SK-N-SH treated with all-trans-retinoic acid at 6 μM for 48 hours (cell line): Measurements from ENCODE around the gene EXOC3L2.

Source experiments
- ATAC-seq: fragments of 200-7000 bp; cut with Tn5 transposase; 3 replicates; pipeline ENCODE4 v1.9.1; 2020; ENCODE audit warnings: mild to moderate bottlenecking, moderate library complexity
- ARNTL ChIP-seq: fragments of 450-650 bp; formaldehyde crosslinking; IDR thresholded peaks from 2 replicates; pipeline ENCODE4 v1.5.0; 2020; ENCODE audit warnings: low read depth, mild to moderate bottlenecking, moderate library complexity, borderline replicate concordance
- BACH2 ChIP-seq: fragments of 250-450 bp; sonication (Bioruptor Pico); IDR thresholded peaks from 2 replicates; pipeline ENCODE4 v1.9.0; 2021; ENCODE audit warnings: mild to moderate bottlenecking, borderline replicate concordance
- CREB5 ChIP-seq: fragments of 250-450 bp; sonication (Bioruptor Pico); IDR thresholded peaks from 2 replicates; pipeline ENCODE4 v1.5.1; 2020; ENCODE audit warnings: low read depth, mild to moderate bottlenecking, moderate library complexity
- CSDC2 ChIP-seq: fragments of 250-450 bp; sonication (Bioruptor Pico); IDR thresholded peaks from 2 replicates; pipeline ENCODE4 v1.5.0; 2020; ENCODE audit warnings: mild to moderate bottlenecking, moderate library complexity
- ESRRG ChIP-seq: fragments of 250-450 bp; sonication (Bioruptor Pico); IDR thresholded peaks from 2 replicates; pipeline ENCODE4 v1.6.1; 2021; ENCODE audit warnings: mild to moderate bottlenecking
- ISL1 ChIP-seq: fragments of 250-450 bp; sonication (Bioruptor Pico); IDR thresholded peaks from 2 replicates; pipeline ENCODE4 v2.1.2; 2022; ENCODE audit warnings: mild to moderate bottlenecking, moderate library complexity
- OSR1 ChIP-seq: fragments of 250-450 bp; sonication (Bioruptor Pico); IDR thresholded peaks from 2 replicates; pipeline ENCODE4 v1.8.0; 2022; ENCODE audit warnings: moderate library complexity, mild to moderate bottlenecking, inconsistent platforms
- PATZ1 ChIP-seq: fragments of 250-450 bp; sonication (Bioruptor Pico); IDR thresholded peaks from 2 replicates; pipeline ENCODE4 v1.8.0; 2020; ENCODE audit warnings: mild to moderate bottlenecking, moderate library complexity, borderline replicate concordance
- POU6F1 ChIP-seq: fragments of 250-450 bp; sonication (Bioruptor Pico); IDR thresholded peaks from 2 replicates; pipeline ENCODE4 v1.8.0; 2021; ENCODE audit warnings: low read depth, mild to moderate bottlenecking, moderate library complexity, borderline replicate concordance
- PPARA ChIP-seq: fragments of 250-450 bp; sonication (Bioruptor Pico); IDR thresholded peaks from 2 replicates; pipeline ENCODE4 v1.5.0; 2020; ENCODE audit warnings: mild to moderate bottlenecking, borderline replicate concordance
- RARB ChIP-seq: fragments of 250-450 bp; sonication (Bioruptor Pico); IDR thresholded peaks from 2 replicates; pipeline ENCODE4 v1.8.0; 2021; ENCODE audit warnings: mild to moderate bottlenecking, moderate library complexity
- SNAI2 ChIP-seq: fragments of 250-450 bp; sonication (Bioruptor Pico); IDR thresholded peaks from 2 replicates; pipeline ENCODE4 v1.5.0; 2020; ENCODE audit warnings: mild to moderate bottlenecking, moderate library complexity
- TOX ChIP-seq: fragments of 250-450 bp; sonication (Bioruptor Pico); IDR thresholded peaks from 2 replicates; pipeline ENCODE4 v1.8.0; 2021; ENCODE audit warnings: mild to moderate bottlenecking, moderate library complexity, borderline replicate concordance
- ZC3H10 ChIP-seq: fragments of 250-450 bp; sonication (Bioruptor Pico); IDR thresholded peaks from 2 replicates; pipeline ENCODE4 v1.5.1; 2021; ENCODE audit warnings: mild to moderate bottlenecking, moderate library complexity
- ZFP3 ChIP-seq: fragments of 250-450 bp; sonication (Bioruptor Pico); IDR thresholded peaks from 2 replicates; pipeline ENCODE4 v1.5.0; 2020; ENCODE audit warnings: mild to moderate bottlenecking, moderate library complexity
- ZFP30 ChIP-seq: fragments of 450-650 bp; formaldehyde crosslinking; IDR thresholded peaks from 2 replicates; pipeline ENCODE4 v1.5.0; 2022; ENCODE audit warnings: mild to moderate bottlenecking, moderate library complexity
- ZNF565 ChIP-seq: fragments of 450-650 bp; formaldehyde crosslinking; conservative IDR thresholded peaks from 2 replicates; pipeline ENCODE4 v1.5.0; 2020; ENCODE audit warnings: low read depth, mild to moderate bottlenecking, moderate library complexity
- ZNF70 ChIP-seq: fragments of 450-650 bp; formaldehyde crosslinking; IDR thresholded peaks from 2 replicates; pipeline ENCODE4 v1.5.0; 2020; ENCODE audit warnings: mild to moderate bottlenecking, moderate library complexity
- ZNF8 ChIP-seq: fragments of 450-650 bp; formaldehyde crosslinking; IDR thresholded peaks from 2 replicates; pipeline ENCODE4 v1.5.0; 2020; ENCODE audit warnings: mild to moderate bottlenecking, moderate library complexity
- TF ChIP-seq, protein P1 (sequence below): fragments of 250-450 bp; sonication (Bioruptor Pico); IDR thresholded peaks from 2 replicates; pipeline ENCODE4 v1.5.1; 2021; ENCODE audit warnings: mild to moderate bottlenecking, moderate library complexity
- TF ChIP-seq, protein P2 (sequence below): fragments of 250-450 bp; sonication (Bioruptor Pico); IDR thresholded peaks from 2 replicates; pipeline ENCODE4 v1.5.0; 2020; ENCODE audit warnings: mild to moderate bottlenecking, moderate library complexity

The EXOC3L2 gene

GRCh38 chr19:45186509-45187334, 58.5 kb downstream of the EXOC3L2 start (continued):
- TF ChIP-seq, protein P1, sequence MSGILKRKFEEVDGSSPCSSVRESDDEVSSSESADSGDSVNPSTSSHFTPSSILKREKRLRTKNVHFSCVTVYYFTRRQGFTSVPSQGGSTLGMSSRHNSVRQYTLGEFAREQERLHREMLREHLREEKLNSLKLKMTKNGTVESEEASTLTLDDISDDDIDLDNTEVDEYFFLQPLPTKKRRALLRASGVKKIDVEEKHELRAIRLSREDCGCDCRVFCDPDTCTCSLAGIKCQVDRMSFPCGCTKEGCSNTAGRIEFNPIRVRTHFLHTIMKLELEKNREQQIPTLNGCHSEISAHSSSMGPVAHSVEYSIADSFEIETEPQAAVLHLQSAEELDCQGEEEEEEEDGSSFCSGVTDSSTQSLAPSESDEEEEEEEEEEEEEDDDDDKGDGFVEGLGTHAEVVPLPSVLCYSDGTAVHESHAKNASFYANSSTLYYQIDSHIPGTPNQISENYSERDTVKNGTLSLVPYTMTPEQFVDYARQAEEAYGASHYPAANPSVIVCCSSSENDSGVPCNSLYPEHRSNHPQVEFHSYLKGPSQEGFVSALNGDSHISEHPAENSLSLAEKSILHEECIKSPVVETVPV (CRISPR knock-in tag), result no peak
- TF ChIP-seq PPARA (CRISPR knock-in tag) (no peak), RARB (CRISPR knock-in tag) (no peak), BACH2 (no peak), ZC3H10 (CRISPR knock-in tag) (no peak)
- TF ChIP-seq, all 23 proteins: peak for 0

DNA sequence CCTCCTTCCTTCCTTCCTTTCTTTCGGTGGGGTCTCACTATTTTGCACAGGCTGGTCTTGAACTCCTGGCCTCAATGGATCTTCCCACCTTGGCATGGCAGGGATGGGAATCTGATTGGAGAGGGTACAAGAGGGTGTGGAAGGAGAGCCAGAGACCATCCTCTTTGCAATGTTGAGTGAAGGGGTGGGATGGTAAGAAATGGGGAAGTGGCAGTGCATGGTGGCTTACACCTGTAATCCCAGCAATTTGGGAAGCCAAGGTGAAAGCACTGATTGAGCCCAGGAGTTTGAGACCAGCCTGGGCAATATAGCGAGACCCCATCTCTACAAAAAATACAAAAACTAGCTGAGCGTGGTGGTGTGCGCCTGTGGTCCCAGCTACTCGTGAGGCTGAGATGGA, 61.1 kb downstream of the EXOC3L2 start:
- ATAC-seq, result no peak
- TF ChIP-seq TOX (CRISPR knock-in tag) (no peak), RARB (CRISPR knock-in tag) (no peak), ESRRG (CRISPR knock-in tag) (no peak), ZFP30 (CRISPR knock-in tag) (no peak), OSR1 (CRISPR knock-in tag) (no peak), ISL1 (CRISPR knock-in tag) (no peak), PATZ1 (CRISPR knock-in tag) (no peak), ZC3H10 (CRISPR knock-in tag) (no peak), ZNF8 (CRISPR knock-in tag) (no peak), BACH2 (no peak)

DNA sequence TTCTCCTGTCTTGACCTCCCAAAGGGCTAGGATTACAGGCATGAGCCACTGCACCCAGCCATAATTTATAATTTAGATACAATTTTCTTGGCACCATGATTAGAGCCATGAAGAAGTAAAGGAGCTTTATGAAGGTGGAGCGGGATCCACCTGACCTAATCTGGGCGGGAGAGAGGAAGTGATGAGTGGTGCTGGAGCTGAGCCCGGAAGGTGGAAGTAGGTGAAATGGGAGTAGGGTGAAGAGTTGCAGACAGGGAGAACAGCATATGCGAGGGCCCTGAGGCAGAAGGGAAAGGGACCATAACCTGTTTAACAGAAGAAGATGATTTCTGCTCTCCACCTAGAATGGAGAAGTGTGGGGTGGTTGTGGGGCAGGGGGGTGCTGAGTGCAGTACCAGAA, 62.4 kb downstream of the EXOC3L2 start:
- no peak for TF ChIP-seq OSR1 (CRISPR knock-in tag)
- TF ChIP-seq CREB5, result no peak
- TF ChIP-seq TOX (CRISPR knock-in tag), result no peak
- TF ChIP-seq PPARA (CRISPR knock-in tag), result no peak
- TF ChIP-seq ZC3H10 (CRISPR knock-in tag), result no peak
- TF ChIP-seq, protein P2, sequence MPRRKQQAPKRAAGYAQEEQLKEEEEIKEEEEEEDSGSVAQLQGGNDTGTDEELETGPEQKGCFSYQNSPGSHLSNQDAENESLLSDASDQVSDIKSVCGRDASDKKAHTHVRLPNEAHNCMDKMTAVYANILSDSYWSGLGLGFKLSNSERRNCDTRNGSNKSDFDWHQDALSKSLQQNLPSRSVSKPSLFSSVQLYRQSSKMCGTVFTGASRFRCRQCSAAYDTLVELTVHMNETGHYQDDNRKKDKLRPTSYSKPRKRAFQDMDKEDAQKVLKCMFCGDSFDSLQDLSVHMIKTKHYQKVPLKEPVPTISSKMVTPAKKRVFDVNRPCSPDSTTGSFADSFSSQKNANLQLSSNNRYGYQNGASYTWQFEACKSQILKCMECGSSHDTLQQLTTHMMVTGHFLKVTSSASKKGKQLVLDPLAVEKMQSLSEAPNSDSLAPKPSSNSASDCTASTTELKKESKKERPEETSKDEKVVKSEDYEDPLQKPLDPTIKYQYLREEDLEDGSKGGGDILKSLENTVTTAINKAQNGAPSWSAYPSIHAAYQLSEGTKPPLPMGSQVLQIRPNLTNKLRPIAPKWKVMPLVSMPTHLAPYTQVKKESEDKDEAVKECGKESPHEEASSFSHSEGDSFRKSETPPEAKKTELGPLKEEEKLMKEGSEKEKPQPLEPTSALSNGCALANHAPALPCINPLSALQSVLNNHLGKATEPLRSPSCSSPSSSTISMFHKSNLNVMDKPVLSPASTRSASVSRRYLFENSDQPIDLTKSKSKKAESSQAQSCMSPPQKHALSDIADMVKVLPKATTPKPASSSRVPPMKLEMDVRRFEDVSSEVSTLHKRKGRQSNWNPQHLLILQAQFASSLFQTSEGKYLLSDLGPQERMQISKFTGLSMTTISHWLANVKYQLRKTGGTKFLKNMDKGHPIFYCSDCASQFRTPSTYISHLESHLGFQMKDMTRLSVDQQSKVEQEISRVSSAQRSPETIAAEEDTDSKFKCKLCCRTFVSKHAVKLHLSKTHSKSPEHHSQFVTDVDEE (CRISPR knock-in tag), result no peak
- no peak for TF ChIP-seq ZNF70 (CRISPR knock-in tag)
- no peak for TF ChIP-seq BACH2
- no peak for TF ChIP-seq ARNTL (CRISPR knock-in tag)
- TF ChIP-seq CSDC2 (CRISPR knock-in tag), result no peak
- TF ChIP-seq SNAI2 (CRISPR knock-in tag), result no peak
- no peak for TF ChIP-seq RARB (CRISPR knock-in tag)
- no peak for TF ChIP-seq ZFP3 (CRISPR knock-in tag)
- no peak for ATAC-seq

DNA sequence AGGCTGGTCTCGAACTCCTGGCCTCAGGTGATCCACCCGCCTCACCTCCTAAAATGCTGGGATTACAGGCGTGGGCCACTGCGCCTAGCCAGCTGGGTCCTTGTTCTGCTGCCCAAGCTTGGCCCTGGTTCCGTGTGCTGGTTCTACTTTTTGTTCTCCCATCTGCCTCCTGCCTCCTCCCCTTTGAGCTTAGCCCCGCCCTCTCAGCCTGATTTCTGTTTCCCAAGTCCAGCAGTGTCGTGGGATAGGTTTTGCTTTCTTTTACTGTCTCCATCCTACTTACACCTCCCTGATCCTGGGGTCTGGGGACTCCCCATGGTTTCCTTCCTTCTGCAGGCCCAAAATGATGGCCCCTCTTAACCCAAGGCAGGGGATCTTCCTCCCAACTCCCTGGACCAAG, 64.3 kb downstream of the EXOC3L2 start:
- ATAC-seq, result no peak
- TF ChIP-seq ARNTL (CRISPR knock-in tag), result no peak
- TF ChIP-seq BACH2, result no peak
- TF ChIP-seq, protein P1 (CRISPR knock-in tag), result no peak
- TF ChIP-seq CREB5, result no peak
- TF ChIP-seq POU6F1 (CRISPR knock-in tag), result no peak
- TF ChIP-seq ZNF565 (CRISPR knock-in tag), result no peak
- no peak for TF ChIP-seq RARB (CRISPR knock-in tag)
